ENCODE data around the gene SIGLEC8. TPM values are rescaled to one million over a fixed set of nuclear protein-coding genes. Genes with fewer than 3 reads are reported as not detected.

Gene SIGLEC8
- 1 to 10 TPM in 1 of 6 experiments, under 1 TPM in 5; 0.31 to 1.4 (median 0.71) TPM for total RNA-seq
- long read RNA-seq, result 0 reads

DNA sequence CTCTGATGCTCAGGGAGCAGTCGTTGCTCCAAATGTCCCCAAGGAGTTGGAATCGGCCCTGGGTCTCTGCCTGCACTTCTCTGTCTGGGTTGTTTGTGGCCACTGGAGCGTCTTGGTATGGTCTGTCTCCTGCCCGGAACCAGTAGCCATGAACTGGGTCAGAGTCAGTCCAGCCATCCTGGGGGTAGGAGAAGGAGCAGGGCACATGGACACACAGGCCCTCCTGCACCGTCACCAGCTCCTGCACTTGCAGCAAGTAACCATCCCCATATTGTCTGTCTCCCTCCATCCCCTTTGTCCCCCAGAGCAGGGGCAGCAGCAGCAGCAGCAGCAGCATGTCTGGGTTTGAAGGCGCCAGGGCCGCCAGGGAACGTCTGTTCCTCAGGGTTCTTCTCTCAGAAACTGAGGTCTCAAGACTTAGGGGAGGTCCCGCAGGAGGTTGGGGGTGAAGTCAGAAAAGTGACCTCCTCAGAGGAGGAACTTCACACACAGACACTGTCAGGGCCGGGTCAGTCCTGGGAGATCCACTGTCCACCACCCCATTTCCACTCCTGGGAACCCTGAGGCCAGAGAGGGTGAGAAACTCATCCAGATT is at the start of gene SIGLEC8:
SIGLEC8 (minus strand) TSS at position 404 of the 595 bp plus-strand sequence; CDS start at position 337, 67 bp downstream.
- Histone ChIP-seq H3K27ac (no peak within 1 kb of the TSS), H3K27me3 (no peaks in the 10 kb centered on the region), H3K4me1 (no peaks in the 10 kb centered on the region), H3K4me3 (no peak within 1 kb of the TSS), H3K36me3 (no peaks in the 10 kb centered on the region), H3K9me3 (no peaks in the 10 kb centered on the region)
- ATAC-seq (peak in 3 of 4 donors; percentile 21 to 35 (median 23)), DNase-seq (no peak)
- intact Hi-C loops (cut with DNase I), result no loop called here
- TF ChIP-seq, protein P1, sequence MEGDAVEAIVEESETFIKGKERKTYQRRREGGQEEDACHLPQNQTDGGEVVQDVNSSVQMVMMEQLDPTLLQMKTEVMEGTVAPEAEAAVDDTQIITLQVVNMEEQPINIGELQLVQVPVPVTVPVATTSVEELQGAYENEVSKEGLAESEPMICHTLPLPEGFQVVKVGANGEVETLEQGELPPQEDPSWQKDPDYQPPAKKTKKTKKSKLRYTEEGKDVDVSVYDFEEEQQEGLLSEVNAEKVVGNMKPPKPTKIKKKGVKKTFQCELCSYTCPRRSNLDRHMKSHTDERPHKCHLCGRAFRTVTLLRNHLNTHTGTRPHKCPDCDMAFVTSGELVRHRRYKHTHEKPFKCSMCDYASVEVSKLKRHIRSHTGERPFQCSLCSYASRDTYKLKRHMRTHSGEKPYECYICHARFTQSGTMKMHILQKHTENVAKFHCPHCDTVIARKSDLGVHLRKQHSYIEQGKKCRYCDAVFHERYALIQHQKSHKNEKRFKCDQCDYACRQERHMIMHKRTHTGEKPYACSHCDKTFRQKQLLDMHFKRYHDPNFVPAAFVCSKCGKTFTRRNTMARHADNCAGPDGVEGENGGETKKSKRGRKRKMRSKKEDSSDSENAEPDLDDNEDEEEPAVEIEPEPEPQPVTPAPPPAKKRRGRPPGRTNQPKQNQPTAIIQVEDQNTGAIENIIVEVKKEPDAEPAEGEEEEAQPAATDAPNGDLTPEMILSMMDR (IDR thresholded peaks at IDR 0.05), result no peak
- no peak for TF ChIP-seq POLR2A (IDR thresholded peaks at IDR 0.05)
- 49% methylated on average over 8 of the region's 10 CpGs for whole genome bisulfite sequencing (ENCODE audit: insufficient coverage, low coverage, low lambda C conversion rate, missing lambda C conversion rate)

DNA sequence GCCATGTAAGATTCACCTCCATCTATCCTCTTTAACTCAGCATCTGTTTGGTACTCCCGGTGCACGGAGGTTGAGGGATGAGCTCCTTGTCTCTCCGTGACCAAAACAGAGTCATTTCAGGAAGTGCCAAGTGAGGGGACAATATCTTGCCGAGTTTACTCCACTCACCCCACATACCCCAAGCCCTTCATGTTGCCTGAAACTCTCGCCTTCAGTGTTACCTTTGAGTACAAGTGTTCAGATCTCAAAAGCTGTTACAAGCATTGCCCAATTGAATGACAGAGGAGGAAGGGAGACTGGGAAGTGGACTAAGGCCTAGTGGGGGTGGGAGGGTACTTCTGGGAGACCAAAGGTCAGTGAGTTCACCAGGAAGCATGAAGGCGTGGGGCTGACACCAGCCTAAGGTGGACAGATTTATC is 49.4 kb upstream of the SIGLEC8 start:
- 39% methylated on average over 6 of the region's 6 CpGs for WGBS (ENCODE audit: insufficient coverage, low coverage, low lambda C conversion rate, missing lambda C conversion rate)
- no peaks in the 10 kb centered on the region for H3K36me3 ChIP-seq

DNA sequence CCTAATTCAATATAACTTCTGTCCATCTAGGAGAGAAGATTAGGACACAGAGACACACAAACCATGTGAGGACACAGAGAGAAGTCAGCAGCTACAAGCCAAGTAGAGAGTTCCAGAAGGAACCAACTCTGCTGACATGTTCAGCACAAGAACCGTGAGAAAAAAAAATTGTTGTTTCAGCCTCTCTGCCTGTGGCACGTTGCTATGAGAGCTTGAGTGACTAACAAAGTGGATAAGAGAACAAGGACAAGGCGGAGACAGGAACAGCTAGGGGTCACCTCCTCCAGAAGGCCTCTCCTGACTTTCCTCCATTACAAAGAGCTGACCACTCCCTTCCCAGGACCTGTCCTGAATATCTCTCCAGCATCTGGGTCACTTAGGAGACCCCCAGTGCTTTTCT is 48.9 kb upstream of the SIGLEC8 start:
- Histone ChIP-seq H3K4me3 (no peak overlapping the region), H3K9me3 (no peaks in the 10 kb centered on the region), H3K27me3 (no peaks in the 10 kb centered on the region), H3K4me1 (no peaks in the 10 kb centered on the region), H3K36me3 (no peaks in the 10 kb centered on the region), H3K27ac (no peak overlapping the region)
- WGBS (ENCODE audit: insufficient coverage, low coverage, low lambda C conversion rate, missing lambda C conversion rate), result 13% methylated on average over 3 of the region's 3 CpGs
- intact Hi-C loops (cut with DNase I), result no loop called here
- peak; percentile 31 to 70 (median 49) for ATAC-seq
- no peak for DNase-seq
- TF ChIP-seq, protein P1 (IDR thresholded peaks at IDR 0.05), result no peak
- TF ChIP-seq POLR2A (IDR thresholded peaks at IDR 0.05), result no peak

More for the DNA sequence above, 49.4 kb upstream of the SIGLEC8 start:
- H3K9me3 ChIP-seq, result no peaks in the 10 kb centered on the region
- no peaks in the 10 kb centered on the region for H3K27me3 ChIP-seq
- H3K4me1 ChIP-seq, result no peaks in the 10 kb centered on the region
- intact Hi-C loops (cut with DNase I), result no loop called here
- TF ChIP-seq POLR2A (IDR thresholded peaks at IDR 0.05), result no peak
- TF ChIP-seq, protein P1 (IDR thresholded peaks at IDR 0.05), result no peak
- H3K4me3 ChIP-seq, result no peak overlapping the region
- H3K27ac ChIP-seq, result no peak overlapping the region
- no peak for DNase-seq
- peak in 3 of 4 donors; percentile 54 to 75 (median 71) for ATAC-seq

DNA sequence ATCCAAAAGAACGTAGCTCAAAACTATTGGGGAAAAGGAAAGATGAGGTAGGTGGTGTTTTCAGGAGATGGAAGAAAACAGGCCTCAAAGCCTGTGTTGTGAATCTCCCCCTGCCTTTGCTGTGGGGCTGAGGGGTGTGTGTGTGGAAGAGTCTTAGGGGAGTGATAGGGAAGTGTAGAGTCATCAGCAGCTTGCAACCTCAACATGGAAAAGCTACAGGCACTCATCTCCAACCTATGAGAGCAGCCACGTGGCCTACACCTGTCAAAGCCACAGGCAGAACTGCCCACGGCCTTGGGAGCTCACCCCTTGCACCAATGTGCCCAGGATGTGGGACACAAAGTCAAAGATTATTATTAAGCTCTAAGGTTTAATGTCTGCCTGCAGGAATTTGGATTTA is 47.6 kb upstream of the SIGLEC8 start:
- Histone ChIP-seq H3K4me1 (no peaks in the 10 kb centered on the region), H3K27ac (no peak overlapping the region), H3K9me3 (no peaks in the 10 kb centered on the region), H3K27me3 (no peaks in the 10 kb centered on the region), H3K4me3 (no peak overlapping the region), H3K36me3 (no peaks in the 10 kb centered on the region)
- intact Hi-C loops (cut with DNase I), result no loop called here
- DNase-seq (no peak), ATAC-seq (no peak)
- 42% methylated on average over 1 of the region's 3 CpGs for WGBS (ENCODE audit: insufficient coverage, low coverage, low lambda C conversion rate, missing lambda C conversion rate)
- no peak for TF ChIP-seq POLR2A (IDR thresholded peaks at IDR 0.05)
- TF ChIP-seq, protein P1 (IDR thresholded peaks at IDR 0.05), result no peak

All from right lobe of liver (tissue), 6 donors.